Stomach (tissue), 9 donors: ENCODE measurements around the gene SETD4. TPM values are rescaled to one million over a fixed set of nuclear protein-coding genes. Genes with fewer than 3 reads are reported as not detected.
A peak's percentile ranks its signal among the peaks of the same experiment; 100 is the strongest.

Source experiments
- DNase-seq, 2 donors: peaks; one replicate each; pipeline versions ENCODE4 v3.0.0 to v3.0.0-alpha.2; 2013 to 2019
- H3K27ac ChIP-seq, 5 donors: fragments of 200-600 bp in 4 of 5; sonication (generic) in 4 of 5; one replicate each; pipeline ENCODE4 v1.5.1; 2013 to 2019; ENCODE audit warnings: mild to moderate bottlenecking in 1 of 5, moderate library complexity in 1 of 5
- H3K27me3 ChIP-seq, 3 donors: fragments of 200-600 bp; sonication (generic); one replicate each; pipeline ENCODE4 v1.5.1; 2017 to 2019; ENCODE audit warnings: mixed run types in 1 of 3
- H3K36me3 ChIP-seq, 4 donors: fragments of 200-600 bp; sonication (generic); 1 replicate in 3 of 4; 2 replicates in 1 of 4; pipeline ENCODE4 v1.5.1; 2016 to 2019
- H3K4me1 ChIP-seq, 4 donors: fragments of 200-600 bp; sonication (generic); one replicate each; pipeline ENCODE4 v1.5.1; 2016 to 2019
- H3K4me3 ChIP-seq, 4 donors: fragments of 200-600 bp; sonication (generic) in 3 of 4; one replicate each; pipeline ENCODE4 v1.5.1; 2016 to 2019; ENCODE audit warnings: mild to moderate bottlenecking in 1 of 4
- H3K9me3 ChIP-seq, 4 donors: fragments of 200-600 bp; sonication (generic); one replicate each; pipeline ENCODE4 v1.5.1; 2016 to 2019
- EP300 ChIP-seq: sonication (generic); formaldehyde crosslinking; IDR thresholded peaks from one replicate; pipeline ENCODE4 v1.6.1; 2017; ENCODE audit warnings: antibody characterized with exemption
- POLR2A ChIP-seq, 4 donors: fragments of 450-650 bp; IDR thresholded peaks; one replicate each; pipeline ENCODE4 v1.6.1; 2016; ENCODE audit warnings: antibody characterized with exemption in 4 of 4, control low read depth in 2 of 4, mild to moderate bottlenecking in 1 of 4, moderate library complexity in 1 of 4
- POLR2AphosphoS5 ChIP-seq, 3 donors: sonication (generic); formaldehyde crosslinking; IDR thresholded peaks; one replicate each; pipeline ENCODE4 v1.6.1; 2016; ENCODE audit warnings: antibody characterized with exemption in 3 of 3
- WGBS, 5 donors: extraction: QIAGEN DNeasy Blood & Tissue Kit in 3 of 5; methylation state at CpG; one replicate each; pipeline versions ENCODE4 v1.1.5 to v1.1.7; 2013 to 2018; 5-methylcytosine and 5-hydroxymethylcytosine counted together
- intact Hi-C: fragments of 100-400 bp; cut with DNase I; formaldehyde crosslinking; loops from one replicate; pipeline ENCODE4 v1.15.1; 2023; ENCODE audit warnings: low total_unique reads
- polyA plus RNA-seq, 3 donors: library from polyadenylated mRNA; stranded (reverse); fragments of 200-250 nt; gene quantifications; one replicate each; pipeline ENCODE4 v1.2.3, GENCODE V29; 2013
- total RNA-seq, 5 donors: library from RNA; depleted of rRNA; stranded (reverse); fragments of >200 nt; gene quantifications; one replicate each; pipeline versions ENCODE4 v1.1.0 to v1.2.3, GENCODE V29; 2014 to 2016
- TF ChIP-seq, protein P1 (sequence below), 7 experiments: fragments of 450-650 bp in 4 of 7; fragments of 200-600 bp in 3 of 7; sonication (generic) in 3 of 7; IDR thresholded peaks; one replicate each; pipeline ENCODE4 v1.5.1; 2016 to 2019; ENCODE audit warnings: antibody characterized with exemption in 7 of 7, control low read depth in 2 of 7, mild to moderate bottlenecking in 1 of 7
- donor health status: healthy with polysubstance abuse.
- donor health status: Bipolar disorder and iron deficiency.
- donor health status: healthy.

The SETD4 gene
- total and polyA plus RNA-seq, 8 donors, result 6.9 to 87.5 (median 25.5) TPM

DNA sequence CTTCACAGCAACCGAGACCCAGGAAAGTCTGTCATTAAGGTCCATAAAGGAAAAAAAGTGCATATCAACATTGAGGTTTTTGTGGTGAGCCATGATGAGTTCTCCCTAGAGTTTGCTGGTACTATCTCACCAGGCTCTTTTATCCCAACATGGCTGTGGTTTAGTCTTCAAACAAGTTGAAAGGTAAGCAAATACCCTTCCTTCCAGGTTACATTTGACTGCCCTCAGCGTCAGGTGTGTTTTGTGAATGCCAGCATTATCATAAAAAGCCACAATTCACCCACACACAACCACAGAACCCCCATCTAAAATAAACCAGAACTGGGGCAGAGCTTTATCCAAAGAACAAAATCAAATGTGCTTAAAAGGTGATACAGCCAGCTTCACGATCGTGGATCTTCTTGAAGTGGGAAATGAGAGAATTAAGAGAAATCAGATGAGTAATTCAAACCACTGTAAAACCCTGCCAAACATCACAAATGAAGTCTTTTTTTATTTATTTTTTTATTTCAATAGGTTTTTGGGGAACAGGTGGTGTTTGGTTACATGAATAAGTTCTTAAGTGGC lies 64.7 kb downstream of the SETD4 start:
- Histone ChIP-seq H3K27ac (no peak overlapping the region), H3K27me3 (peaks cover 0 to 20% (median 0%) of the 10 kb centered on the region in 3 donors), H3K4me3 (no peak overlapping the region), H3K36me3 (no peaks in the 10 kb centered on the region), H3K9me3 (no peaks in the 10 kb centered on the region), H3K4me1 (peaks cover 0 to 11% (median 0%) of the 10 kb centered on the region in 4 donors)
- TF ChIP-seq POLR2AphosphoS5 (IDR thresholded peaks at IDR 0.05), result peak in 2 of 3 donors; percentile 25 to 29
- no peak for TF ChIP-seq POLR2A (IDR thresholded peaks at IDR 0.05)
- intact Hi-C loops, result no loop called here
- WGBS, 5 donors, result 25 to 52% (median 37%) methylated on average over 4 of the region's 4 CpGs
- DNase-seq, result peak in 1 of 2 donors; percentile 48

DNA sequence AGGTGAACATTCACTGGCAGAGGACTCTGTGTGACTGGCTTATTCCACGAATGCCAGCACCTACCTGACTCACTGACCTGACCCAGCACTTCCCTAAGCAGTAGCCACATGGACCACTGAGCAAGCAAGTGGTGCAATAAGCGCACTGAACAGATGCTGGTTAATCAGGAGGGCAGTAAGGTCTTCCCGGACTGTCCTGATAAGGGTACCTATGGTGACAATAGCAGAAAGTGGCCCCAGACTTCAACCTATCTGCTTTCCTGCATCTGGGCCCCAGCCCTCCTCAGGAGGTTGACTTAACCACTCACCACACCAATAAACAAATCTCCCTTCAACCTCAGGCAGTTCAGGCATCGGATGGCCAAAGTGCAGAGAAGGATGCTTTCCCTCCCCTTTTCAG lies 65.7 kb downstream of the SETD4 start:
- no peak overlapping the region for H3K4me3 ChIP-seq
- peaks cover 0 to 11% (median 0%) of the 10 kb centered on the region in 4 donors for H3K4me1 ChIP-seq
- no peak for DNase-seq
- TF ChIP-seq POLR2AphosphoS5 (IDR thresholded peaks at IDR 0.05) (no peak), EP300 (no peak), POLR2A (IDR thresholded peaks at IDR 0.05) (no peak)
- TF ChIP-seq, protein P1, sequence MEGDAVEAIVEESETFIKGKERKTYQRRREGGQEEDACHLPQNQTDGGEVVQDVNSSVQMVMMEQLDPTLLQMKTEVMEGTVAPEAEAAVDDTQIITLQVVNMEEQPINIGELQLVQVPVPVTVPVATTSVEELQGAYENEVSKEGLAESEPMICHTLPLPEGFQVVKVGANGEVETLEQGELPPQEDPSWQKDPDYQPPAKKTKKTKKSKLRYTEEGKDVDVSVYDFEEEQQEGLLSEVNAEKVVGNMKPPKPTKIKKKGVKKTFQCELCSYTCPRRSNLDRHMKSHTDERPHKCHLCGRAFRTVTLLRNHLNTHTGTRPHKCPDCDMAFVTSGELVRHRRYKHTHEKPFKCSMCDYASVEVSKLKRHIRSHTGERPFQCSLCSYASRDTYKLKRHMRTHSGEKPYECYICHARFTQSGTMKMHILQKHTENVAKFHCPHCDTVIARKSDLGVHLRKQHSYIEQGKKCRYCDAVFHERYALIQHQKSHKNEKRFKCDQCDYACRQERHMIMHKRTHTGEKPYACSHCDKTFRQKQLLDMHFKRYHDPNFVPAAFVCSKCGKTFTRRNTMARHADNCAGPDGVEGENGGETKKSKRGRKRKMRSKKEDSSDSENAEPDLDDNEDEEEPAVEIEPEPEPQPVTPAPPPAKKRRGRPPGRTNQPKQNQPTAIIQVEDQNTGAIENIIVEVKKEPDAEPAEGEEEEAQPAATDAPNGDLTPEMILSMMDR (IDR thresholded peaks at IDR 0.05), result no peak
- 41 to 62% (median 59%) methylated on average over 4 of the region's 4 CpGs for WGBS, 5 donors
- no peaks in the 10 kb centered on the region for H3K36me3 ChIP-seq
- no peaks in the 10 kb centered on the region for H3K9me3 ChIP-seq
- no peak overlapping the region for H3K27ac ChIP-seq
- H3K27me3 ChIP-seq, result peaks cover 0 to 20% (median 0%) of the 10 kb centered on the region in 3 donors
- intact Hi-C loops, result no loop called here

DNA sequence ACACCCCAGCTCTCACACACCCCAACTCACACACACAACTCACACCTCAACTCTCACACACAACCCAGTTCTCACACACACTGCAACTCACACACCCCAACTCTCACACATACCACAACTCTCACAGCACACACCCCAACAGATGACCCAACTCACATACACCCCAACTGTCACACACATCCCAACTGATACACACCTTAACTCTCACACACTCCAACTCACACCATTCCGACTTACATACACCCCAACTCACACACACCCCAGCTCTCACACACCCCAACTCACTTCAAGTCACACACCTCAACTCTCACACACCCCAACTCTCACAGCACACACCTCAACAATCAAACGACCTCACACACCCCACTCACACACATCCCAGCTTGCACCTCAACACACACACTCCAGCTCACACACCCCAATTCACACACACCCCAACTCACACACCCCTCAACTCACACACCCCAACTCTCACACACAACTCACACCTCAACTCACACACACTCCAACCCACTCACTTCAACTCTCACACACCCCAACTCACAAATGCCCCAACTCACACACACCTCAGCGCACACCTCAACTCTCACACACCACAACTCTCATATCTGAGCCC lies 66.3 kb downstream of the SETD4 start:
- no peak overlapping the region for H3K4me3 ChIP-seq
- no peak overlapping the region for H3K27ac ChIP-seq
- H3K4me1 ChIP-seq, result peaks cover 0 to 14% (median 2%) of the 10 kb centered on the region in 4 donors
- no peaks in the 10 kb centered on the region for H3K36me3 ChIP-seq
- intact Hi-C loops, result no loop called here
- TF ChIP-seq POLR2AphosphoS5 (IDR thresholded peaks at IDR 0.05), result no peak
- TF ChIP-seq, protein P1 (IDR thresholded peaks at IDR 0.05), result no peak
- no peak for TF ChIP-seq POLR2A (IDR thresholded peaks at IDR 0.05)
- TF ChIP-seq EP300, result no peak
- 61 to 77% (median 75%) methylated on average over 3 of the region's 3 CpGs for WGBS, 5 donors
- peaks cover 0 to 20% (median 0%) of the 10 kb centered on the region in 3 donors for H3K27me3 ChIP-seq
- H3K9me3 ChIP-seq, result no peaks in the 10 kb centered on the region
- DNase-seq, result no peak

DNA sequence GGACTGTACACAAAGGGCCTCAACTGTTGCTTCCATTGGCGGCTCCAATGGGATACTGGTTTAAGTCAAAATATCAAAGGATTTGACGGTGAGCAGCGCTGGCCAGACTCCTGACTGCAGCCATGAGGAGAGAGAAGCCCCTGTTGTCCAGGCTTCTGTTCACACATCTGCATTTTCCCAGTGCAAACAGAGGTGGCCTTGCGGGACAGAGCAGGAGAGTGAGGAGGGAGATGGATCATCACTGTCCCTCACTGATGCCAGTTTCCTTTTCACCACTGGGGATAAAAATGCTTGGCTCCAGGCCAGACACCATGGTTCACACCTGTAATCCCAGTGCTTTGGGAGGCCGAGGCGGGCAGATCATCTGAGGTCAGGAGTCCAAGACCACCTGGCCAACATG lies 69.2 kb downstream of the SETD4 start:
- DNase-seq, result no peak
- no peaks in the 10 kb centered on the region for H3K36me3 ChIP-seq
- WGBS, 5 donors, result 92 to 95% (median 93%) methylated on average over 6 of the region's 6 CpGs
- TF ChIP-seq EP300, result no peak
- TF ChIP-seq POLR2AphosphoS5 (IDR thresholded peaks at IDR 0.05), result no peak
- TF ChIP-seq, protein P1 (IDR thresholded peaks at IDR 0.05), result no peak
- no peak for TF ChIP-seq POLR2A (IDR thresholded peaks at IDR 0.05)
- H3K4me1 ChIP-seq, result peaks cover 0 to 26% (median 15%) of the 10 kb centered on the region in 4 donors
- H3K27me3 ChIP-seq, result peaks cover 0 to 5% (median 0%) of the 10 kb centered on the region in 3 donors
- no peak overlapping the region for H3K27ac ChIP-seq
- no peaks in the 10 kb centered on the region for H3K9me3 ChIP-seq
- intact Hi-C loops, result no loop called here
- no peak overlapping the region for H3K4me3 ChIP-seq

DNA sequence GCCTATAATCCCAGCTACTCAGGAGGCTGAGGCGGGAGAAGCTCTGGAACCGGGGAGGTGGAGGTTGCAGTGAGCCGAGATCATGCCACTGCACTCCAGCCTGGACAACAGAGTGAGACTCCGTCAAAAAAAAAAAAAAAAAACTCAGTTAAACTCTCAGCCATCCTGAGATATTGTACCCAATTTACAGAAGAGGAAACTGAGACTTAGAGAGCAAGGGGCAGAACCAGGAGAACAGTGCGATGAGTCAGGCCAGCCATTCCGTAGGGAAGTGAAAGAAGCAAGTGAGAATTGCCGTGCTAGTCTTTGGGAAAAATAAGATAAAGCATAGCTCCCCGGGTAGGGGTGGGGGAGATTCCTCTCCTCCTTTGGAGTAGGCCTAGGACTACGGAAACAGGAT lies 69.7 kb downstream of the SETD4 start:
- no peaks in the 10 kb centered on the region for H3K36me3 ChIP-seq
- intact Hi-C loops, result no loop called here

More for the DNA sequence above, 69.7 kb downstream of the SETD4 start:
- Histone ChIP-seq H3K4me1 (peaks cover 0 to 24% (median 15%) of the 10 kb centered on the region in 4 donors), H3K9me3 (no peaks in the 10 kb centered on the region), H3K27ac (no peak overlapping the region), H3K4me3 (no peak overlapping the region), H3K27me3 (peaks cover 0 to 5% (median 0%) of the 10 kb centered on the region in 3 donors)
- WGBS, 5 donors, result 92 to 96% (median 93%) methylated on average over 9 of the region's 9 CpGs
- TF ChIP-seq POLR2AphosphoS5 (IDR thresholded peaks at IDR 0.05), result no peak
- DNase-seq, result no peak
